Measurements from ENCODE around the gene PALM.

Gene PALM

GRCh38 chr19:782878-783668 lies 74.3 kb downstream of the PALM start:
- DNase-seq = no peak

GRCh38 chr19:784541-784940 lies 75.8 kb downstream of the PALM start:
- no peak for DNase-seq

- DNase-seq = no peak
Observed at GRCh38 chr19:787536-787935, 78.8 kb downstream of the PALM start.

- no peak for DNase-seq
Observed at GRCh38 chr19:788686-788982, 79.9 kb downstream of the PALM start.

GRCh38 chr19:788983-789700 lies 80.4 kb downstream of the PALM start:
- no peak for DNase-seq

- DNase-seq = no peak
Observed at GRCh38 chr19:789701-790060, 80.9 kb downstream of the PALM start.

GRCh38 chr19:791007-791566 lies 82.4 kb downstream of the PALM start:
- no peak for DNase-seq

- DNase-seq = no peak
Observed at GRCh38 chr19:791567-792305, 83.0 kb downstream of the PALM start.

GRCh38 chr19:792306-792885 lies 83.7 kb downstream of the PALM start:
- no peak for DNase-seq

- DNase-seq = no peak
Observed at GRCh38 chr19:793806-794205, 85.1 kb downstream of the PALM start.

- DNase-seq = no peak
Observed at GRCh38 chr19:795073-795611, 86.4 kb downstream of the PALM start.

- DNase-seq = no peak
Observed at GRCh38 chr19:795691-796581, 87.2 kb downstream of the PALM start.

- DNase-seq = peak; percentile 97
Observed at GRCh38 chr19:796692-797527, 88.2 kb downstream of the PALM start, which contains the start of gene PTBP1. PTBP1 (plus strand) TSS chr19:797452; CDS start chr19:797498, 46 bp downstream.

Measured in stimulated activated CD4-positive, alpha-beta T cell treated with anti-CD3 and anti-CD28 coated beads, Interleukin-2, amount 100 ng/mL, for 48 hours (primary cell).